HG03520 (cell line): ENCODE results near the gene B4GALNT3.
"Not testable (repeated sequence)": the region's sequence is repeated elsewhere in the genome, so short reads cannot be mapped to it uniquely, and the experiment has no call there.

Experiments
- ATAC-seq: cut with Tn5 transposase; IDR thresholded peaks from one replicate; pipeline ENCODE4 v1.9.1; 2021; ENCODE audit warnings: mild to moderate bottlenecking, moderate library complexity; ENCODE audit not compliant: unreplicated experiment

B4GALNT3 gene

GRCh38 chr12:459430-460258 is at the start of gene B4GALNT3:
Gene B4GALNT3 (plus strand): TSS chr12:459939. CDS start chr12:460377, 438 bp downstream.
- no peak for ATAC-seq

DNA sequence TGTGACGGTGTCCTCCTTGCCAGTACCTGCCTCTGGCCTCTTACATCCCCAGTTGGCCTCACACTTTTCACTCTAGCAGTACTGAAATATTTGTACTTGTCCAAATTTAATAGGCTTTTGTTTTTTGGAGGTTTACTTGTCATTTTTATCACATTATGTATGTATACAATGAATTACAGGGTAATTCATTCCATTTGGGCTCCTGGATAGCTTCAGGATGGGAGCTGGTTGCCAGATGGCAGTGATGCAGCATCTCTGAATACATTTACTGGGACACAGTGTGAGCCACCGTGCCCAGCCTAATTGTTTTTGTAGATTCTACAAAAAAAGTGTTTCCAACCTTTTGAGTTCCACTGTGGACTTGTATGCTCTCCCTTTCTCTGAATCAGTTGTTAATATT is 44.9 kb upstream of the B4GALNT3 start:
- ATAC-seq, result no peak

DNA sequence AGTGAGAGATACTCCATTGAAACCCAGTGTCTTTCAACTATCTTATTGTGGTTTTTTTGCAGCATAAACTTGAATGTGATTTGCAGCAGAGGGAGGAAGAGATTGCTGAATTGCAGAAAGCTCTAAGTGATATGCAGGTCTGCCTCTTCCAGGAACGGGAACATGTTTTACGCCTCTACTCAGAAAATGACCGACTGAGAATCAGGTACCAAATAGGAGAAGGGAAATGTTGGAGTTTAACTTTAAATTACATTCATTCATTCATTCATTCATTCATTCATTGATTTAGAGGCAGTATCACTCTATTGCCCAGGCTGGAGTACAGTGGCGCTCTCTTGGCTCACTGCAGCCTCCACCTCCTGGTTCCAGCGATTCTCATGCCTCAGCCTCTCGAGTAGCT is 41.3 kb upstream of the B4GALNT3 start:
- ATAC-seq, result no peak

DNA sequence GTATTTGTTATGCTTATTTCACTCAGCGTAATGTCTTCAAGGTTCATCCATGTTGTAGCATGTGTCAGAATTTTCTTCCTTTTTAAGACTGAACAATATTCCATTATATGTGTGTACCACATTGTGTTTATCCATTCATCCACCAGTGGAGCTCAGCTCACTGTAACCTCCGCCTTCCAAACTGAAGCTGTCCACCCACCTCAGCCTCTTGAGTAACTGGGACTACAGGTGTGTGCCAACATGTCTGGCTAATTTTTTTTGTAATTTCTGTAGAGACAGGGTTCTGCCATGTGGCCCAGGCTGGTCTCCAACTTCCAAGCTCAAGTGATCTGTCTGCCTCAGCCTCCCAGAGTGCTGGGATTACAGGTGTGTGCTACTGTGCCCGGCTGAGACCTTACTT is 37.2 kb upstream of the B4GALNT3 start:
- no peak for ATAC-seq

GRCh38 chr12:435737-436136 is 24.0 kb upstream of the B4GALNT3 start:
- not testable (repeated sequence) for ATAC-seq

DNA sequence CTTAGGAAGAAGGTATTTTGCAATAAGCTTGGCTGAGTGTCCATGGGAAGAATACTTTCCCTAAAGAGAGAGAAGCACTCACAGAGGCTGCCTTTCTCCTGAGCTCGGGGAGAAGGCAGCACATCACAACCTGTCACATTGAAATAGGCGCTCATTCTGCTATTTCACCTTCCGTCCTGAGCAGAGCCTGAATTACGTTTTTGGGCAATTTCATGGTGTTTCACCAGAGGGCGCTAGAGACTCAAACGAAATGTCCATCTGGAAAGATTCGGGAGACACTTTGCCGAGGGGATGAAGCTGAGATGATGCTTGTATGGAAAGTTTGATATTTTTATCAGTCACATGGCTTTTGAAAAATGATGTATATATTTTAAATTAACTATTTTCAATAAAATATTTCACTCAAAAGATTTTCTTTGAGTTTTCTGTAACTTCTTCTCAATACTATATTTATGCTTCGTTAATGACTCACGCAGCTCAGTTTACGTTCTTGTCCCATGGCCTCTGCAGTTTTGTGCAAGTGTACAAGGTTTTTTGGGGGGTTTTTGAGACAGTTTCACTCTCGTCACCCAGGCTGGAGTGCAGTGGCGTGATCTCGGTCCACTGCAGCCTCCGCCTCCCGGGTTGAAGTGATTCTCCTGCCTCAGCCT is 17.4 kb upstream of the B4GALNT3 start:
- ATAC-seq, result no peak

GRCh38 chr12:447141-447540 is 12.6 kb upstream of the B4GALNT3 start:
- ATAC-seq, result no peak

- ATAC-seq, result no peak
Measured at GRCh38 chr12:449203-449602, 10.5 kb upstream of the B4GALNT3 start.

DNA sequence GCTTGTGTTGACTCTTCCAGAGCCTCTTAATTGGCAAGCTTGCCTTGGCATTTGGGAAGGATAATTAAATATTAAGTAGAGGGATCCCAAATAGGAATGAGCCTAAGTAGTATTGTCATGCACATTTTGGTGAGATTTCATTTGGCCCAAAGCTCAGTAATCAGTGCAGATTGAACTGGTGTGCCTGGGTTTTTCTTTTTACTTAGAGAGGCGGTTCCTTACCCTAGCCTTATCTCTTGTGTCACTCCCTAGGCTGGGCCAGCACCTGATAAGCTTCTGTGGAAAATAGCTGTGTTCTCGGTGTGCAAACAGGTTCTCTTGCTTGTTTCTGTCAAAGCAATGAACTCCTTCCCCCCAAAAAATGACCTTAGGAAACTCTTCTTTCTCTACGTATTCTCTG is 9.3 kb upstream of the B4GALNT3 start:
- ATAC-seq, result no peak

DNA sequence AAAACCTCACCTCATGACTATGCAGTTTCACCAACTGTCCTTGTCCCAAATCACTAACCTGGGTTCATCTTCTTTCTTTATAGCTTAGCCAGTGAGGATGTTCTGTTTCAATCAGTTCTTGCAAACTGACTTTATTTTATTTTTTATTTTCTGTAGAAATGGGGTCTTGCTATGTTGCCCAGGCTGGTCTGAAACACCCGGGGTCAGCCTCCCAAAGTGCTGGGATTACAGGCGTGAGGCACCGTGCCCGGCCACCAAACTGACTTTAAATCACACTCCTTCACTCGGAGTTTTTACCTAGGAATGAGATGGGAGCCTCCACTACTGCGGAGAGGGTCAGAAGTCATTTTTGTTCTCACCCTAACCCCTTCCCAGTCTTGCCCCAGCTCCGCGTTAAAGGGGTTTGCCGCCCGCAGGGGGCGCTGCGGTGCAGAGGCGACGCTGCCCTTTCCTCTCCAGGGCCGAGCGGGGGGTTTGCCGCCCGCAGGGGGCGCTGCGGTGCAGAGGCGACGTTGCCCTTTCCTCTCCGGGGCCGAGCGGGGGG is 7.0 kb upstream of the B4GALNT3 start:
- ATAC-seq, result no peak

DNA sequence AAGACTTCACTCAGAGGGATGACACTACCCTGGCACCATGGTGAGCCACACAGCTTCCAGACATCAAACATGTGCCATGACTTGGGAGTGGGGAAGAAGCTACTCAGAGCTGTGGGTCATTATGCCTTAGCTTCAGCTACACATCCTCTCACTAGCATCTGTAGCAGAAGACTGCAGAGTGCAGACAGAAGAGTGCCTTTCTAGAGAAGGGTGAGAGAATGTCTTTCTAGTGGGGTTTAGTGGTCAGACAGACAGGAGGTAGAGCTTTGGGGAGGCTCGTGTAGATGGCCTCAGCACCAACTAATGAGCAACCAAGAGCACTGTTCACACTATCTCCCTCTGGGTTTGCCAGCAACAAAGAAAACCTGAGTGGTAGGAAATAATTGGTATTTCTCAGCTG is 4.9 kb upstream of the B4GALNT3 start:
- no peak for ATAC-seq

DNA sequence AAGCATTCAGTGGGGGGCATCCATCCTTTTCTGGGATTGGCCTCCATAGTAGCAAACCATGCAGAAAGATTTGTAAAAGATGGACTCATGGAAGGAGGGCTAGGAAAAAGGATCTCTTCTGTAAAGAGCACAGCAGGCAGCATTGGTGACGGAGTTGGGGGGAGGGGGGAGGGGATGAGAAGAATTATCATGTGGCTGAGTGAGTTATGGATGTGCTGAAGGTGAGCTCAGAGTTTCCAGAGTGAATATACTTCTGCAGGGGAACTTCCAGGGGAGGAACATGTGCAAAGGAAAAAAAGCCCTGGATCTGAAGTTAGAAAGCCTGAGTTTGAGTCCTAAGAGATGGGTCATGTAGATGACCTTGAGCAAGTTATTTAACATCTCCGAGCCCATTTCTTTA is 3.9 kb upstream of the B4GALNT3 start:
- no peak for ATAC-seq

- no peak for ATAC-seq
Measured at GRCh38 chr12:457676-458075, 2.1 kb upstream of the B4GALNT3 start.

DNA sequence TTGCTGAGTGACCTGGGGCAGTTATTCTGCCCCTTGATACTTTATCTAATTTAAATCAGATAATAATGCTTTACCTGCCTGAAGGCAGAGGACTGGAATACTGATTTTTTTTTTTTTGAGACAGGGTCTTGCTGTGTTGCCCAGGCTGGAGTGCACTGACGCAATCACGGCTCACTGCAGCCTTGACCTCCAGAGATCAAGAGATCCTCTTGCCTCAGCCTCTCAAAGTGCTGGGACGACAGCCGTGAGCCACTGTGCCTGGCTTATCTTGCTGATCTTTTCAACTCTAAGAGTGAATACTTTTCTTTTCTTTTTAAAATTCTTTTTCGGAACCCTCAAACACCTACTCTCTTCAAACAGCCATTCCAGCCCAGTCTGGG is 699 bp upstream of the B4GALNT3 start:
- ATAC-seq, result no peak

DNA sequence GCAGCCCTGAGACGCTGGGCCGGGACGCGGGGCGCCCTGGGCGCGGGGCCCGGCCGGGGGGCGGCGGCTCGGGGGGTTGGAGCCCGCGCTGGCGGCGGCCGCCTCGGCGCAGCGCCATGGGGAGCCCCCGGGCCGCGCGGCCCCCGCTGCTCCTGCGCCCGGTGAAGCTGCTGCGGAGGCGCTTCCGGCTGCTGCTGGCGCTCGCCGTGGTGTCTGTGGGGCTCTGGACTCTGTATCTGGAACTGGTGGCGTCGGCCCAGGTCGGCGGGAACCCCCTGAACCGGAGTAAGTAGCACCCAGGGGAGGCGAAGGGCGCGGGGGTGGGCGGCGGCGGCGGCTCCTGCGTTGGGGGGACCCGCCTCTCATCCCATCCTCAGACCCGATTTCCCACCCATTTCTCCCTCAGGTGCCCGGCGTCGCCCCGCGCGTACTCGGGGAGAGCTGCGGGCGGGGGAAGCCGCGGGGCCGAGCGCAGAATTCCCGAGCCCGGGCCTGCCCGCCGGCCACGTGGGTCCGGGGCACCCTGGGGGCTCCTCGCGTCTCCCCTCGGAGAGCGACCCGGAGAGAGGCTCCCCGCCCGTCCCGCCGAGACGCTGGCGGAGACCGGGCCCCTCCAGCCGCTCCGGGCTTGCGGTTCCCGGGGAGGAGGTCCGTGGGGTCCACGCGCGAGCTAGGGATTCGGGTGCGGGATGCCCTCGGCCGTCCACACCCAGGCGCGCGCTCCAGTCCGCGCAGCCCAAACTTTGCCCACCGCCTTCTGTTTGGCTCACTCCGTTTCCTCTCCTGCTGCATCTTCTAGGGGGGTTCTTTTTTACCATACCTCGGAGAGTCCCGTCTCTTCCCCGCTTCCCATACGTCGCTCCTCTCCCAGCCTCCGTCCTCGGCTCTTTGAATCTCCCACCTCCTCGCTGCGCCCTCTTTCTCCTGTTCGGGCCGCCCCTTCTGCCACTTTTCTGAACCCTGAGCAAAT is 807 bp downstream of the B4GALNT3 start:
- no peak for ATAC-seq

- no peak for ATAC-seq
Measured at GRCh38 chr12:461425-461824, 1.7 kb downstream of the B4GALNT3 start.

DNA sequence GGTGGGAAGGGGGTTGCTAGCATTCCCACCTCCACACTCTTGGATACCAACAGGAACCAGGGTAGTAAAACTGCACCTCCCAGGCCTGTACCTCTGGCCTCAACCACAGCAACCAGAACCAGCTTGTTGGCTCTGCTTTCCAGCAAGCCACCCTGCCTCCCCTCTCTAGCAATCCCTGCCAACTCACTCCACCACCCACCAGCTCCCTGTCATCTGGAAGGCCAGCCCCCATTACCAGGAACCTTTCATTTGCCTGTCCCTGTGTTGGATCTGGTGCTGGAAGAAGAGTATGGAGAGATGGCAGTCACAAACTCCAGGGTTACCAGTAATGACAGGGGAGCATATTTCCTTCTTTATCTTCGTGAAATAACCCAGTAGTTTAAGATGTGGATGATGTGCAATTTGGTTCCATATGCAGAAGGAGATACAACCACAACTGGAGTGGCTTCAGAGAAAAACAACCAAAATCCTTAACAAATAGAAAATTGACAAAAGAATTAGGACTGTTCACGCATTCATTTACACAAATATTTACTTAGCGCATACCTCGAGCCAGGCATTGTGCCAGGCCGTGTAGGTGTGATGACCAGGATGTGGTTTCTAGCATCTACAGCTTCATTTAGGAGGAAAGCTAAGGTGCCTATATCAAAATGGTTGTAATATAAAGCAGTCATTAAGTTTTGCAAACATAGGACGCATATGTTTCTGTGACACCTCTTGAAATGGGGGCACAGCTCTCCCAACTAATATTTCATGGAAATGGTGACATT is 3.4 kb downstream of the B4GALNT3 start:
- ATAC-seq, result no peak

DNA sequence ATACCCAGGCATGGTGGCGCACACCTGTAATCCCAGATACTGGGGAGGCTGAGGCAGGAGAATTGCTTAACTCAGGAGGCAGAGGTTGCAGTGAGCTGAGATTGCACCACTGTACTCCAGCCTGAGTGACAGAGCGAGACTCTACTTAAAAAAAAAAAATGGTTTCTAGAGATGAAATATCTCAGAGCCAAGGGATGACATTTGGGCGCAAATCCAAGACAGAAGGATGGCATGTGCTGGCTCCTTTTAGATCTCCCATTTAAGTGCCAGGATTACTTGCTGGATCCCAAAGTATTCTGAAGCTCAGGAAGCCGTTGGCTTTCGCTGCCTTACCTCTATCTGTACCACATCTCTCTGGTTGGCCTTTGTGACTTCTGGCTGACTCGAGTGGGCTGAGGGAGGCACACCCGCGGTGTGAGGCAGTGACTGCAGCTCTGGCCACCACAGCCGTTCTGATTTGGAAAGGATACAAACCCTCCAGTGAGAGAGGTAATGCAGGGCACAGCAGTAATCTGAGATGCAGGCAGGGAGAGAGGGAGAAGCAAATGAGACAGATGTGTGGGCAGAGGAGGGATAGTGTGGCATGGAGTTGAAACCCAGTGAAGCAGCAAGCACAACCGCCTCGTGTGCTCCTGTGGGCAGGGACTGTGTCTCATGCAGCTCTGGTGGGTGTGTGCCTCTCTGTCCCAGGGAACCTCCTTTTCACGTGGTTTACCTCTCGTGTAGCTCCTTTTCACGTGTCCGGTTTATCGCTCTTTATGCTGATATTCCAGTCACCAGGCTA is 4.9 kb downstream of the B4GALNT3 start:
- no peak for ATAC-seq

DNA sequence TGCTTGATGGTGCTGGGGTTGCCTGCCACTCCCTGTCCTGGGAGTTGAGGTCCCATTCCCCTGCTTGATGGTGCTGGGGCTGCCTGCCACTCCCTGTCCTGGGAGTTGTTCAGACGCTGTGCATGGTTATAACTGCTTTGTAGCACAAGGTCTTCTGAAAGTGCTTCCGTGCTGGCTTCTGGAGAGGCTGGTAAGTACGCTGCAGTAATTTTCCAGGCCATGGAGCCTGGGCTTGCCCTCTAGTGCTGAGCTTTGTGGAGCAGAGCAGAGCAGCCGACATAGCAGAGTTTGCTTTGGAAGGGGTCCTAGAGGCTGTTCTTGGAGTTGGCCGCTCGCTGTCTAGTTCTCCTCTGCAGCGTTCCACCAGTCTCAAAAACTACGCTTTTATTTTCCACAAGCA is 6.3 kb downstream of the B4GALNT3 start:
- ATAC-seq, result no peak

DNA sequence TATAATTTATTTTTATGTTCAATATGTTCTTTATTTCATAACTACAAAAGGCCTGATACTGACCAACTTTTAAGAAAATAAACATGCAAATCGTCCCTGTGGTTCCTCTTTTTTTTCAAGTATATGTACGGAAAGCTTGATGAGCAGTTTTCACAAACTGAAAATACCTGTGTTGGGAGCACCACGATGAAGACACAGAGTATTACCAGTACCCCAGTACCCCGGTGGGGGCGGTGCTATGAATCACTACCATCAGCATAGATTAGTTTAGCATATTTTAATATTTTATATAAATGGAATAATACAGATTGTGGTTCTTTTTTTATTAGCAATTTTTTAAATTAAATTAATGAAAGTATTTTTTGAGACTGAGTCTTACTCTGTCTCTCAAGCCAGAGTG is 7.0 kb downstream of the B4GALNT3 start:
- ATAC-seq, result no peak
